K562 (cell line): ENCODE data around the gene NUP62. TPM values are rescaled to one million over a fixed set of nuclear protein-coding genes. Genes with fewer than 3 reads are reported as not detected.

Source experiments
- FUS ChIP-seq: fragments of 200-400 bp; formaldehyde crosslinking; optimal IDR thresholded peaks from 2 replicates; pipeline ENCODE3; 2017; ENCODE audit warnings: low read depth, low read length
- HMG20A ChIP-seq: fragments of 450-650 bp; formaldehyde crosslinking; conservative IDR thresholded peaks from 2 replicates; pipeline ENCODE4 v1.4.0; 2020; ENCODE audit warnings: mild to moderate bottlenecking, mixed read lengths
- KLF1 ChIP-seq: fragments of 450-650 bp; IDR thresholded peaks from 2 replicates; pipeline ENCODE4 v1.6.1; 2016; ENCODE audit warnings: missing genetic modification characterization, missing compliant biosample characterization
- LEF1 ChIP-seq: fragments of 450-650 bp; IDR thresholded peaks from 2 replicates; pipeline ENCODE4 v1.6.1; 2016; ENCODE audit warnings: mild to moderate bottlenecking
- MTA3 ChIP-seq: fragments of 450-650 bp; formaldehyde crosslinking; IDR thresholded peaks from 2 replicates; pipeline ENCODE4 v1.6.1; 2017; ENCODE audit warnings: mild to moderate bottlenecking, borderline replicate concordance
- NRF1 ChIP-seq, 2 experiments: fragments of 450-650 bp; IDR thresholded peaks in 1 of 2; conservative IDR thresholded peaks in 1 of 2; 2 replicates each; pipeline ENCODE4 v1.6.1; 2014; ENCODE audit warnings: mild to moderate bottlenecking in 2 of 2
- PHF8 ChIP-seq: fragments of 200-600 bp; sonication (generic); IDR thresholded peaks from 2 replicates; pipeline ENCODE4 v1.6.1; 2012; ENCODE audit warnings: mixed run types, mild to moderate bottlenecking, inconsistent platforms, low read length, moderate library complexity, borderline replicate concordance
- RERE ChIP-seq: sonication (generic); formaldehyde crosslinking; IDR thresholded peaks from 2 replicates; pipeline ENCODE4 v1.8.0; 2023; ENCODE audit warnings: missing genetic modification reagents, mild to moderate bottlenecking, borderline replicate concordance
- SNRNP70 ChIP-seq: fragments of 200-400 bp; formaldehyde crosslinking; optimal IDR thresholded peaks from 2 replicates; pipeline ENCODE3; 2017; ENCODE audit warnings: low read depth, low read length
- SP2 ChIP-seq: IDR thresholded peaks from 2 replicates; pipeline ENCODE4 v1.6.1; 2011; ENCODE audit warnings: mild to moderate bottlenecking, low read depth, low read length, moderate library complexity; ENCODE audit not compliant: poor library complexity, severe bottlenecking; ENCODE audit errors: extremely low read depth
- TARDBP ChIP-seq: fragments of 450-650 bp; IDR thresholded peaks from 2 replicates; pipeline ENCODE4 v1.6.1; 2016
- TEAD1 ChIP-seq, 2 experiments: fragments of 450-650 bp in 1 of 2; sonication (generic) in 1 of 2; formaldehyde crosslinking; IDR thresholded peaks; 2 replicates each; pipeline versions ENCODE4 v1.4.0 to v1.8.0; 2020 to 2022; ENCODE audit warnings: mild to moderate bottlenecking in 2 of 2, missing genetic modification reagents in 1 of 2
- ZC3H11A ChIP-seq: IDR thresholded peaks from 2 replicates; pipeline ENCODE4 v1.6.1; 2012; ENCODE audit warnings: low read depth, low read length, improper control_type of control experiment
- ZEB2 ChIP-seq: fragments of 450-650 bp; IDR thresholded peaks from 2 replicates; pipeline ENCODE4 v1.6.1; 2016
- ZFX ChIP-seq: sonication (generic); formaldehyde crosslinking; IDR thresholded peaks from 2 replicates; pipeline ENCODE4 v1.8.0; 2022; ENCODE audit warnings: mild to moderate bottlenecking, missing genetic modification reagents, moderate library complexity
- ZNF197 ChIP-seq: fragments of 200-800 bp; sonication (Bioruptor generic); IDR thresholded peaks from 2 replicates; pipeline ENCODE4 v1.6.1; 2016; ENCODE audit warnings: low read depth, missing genetic modification characterization, missing compliant biosample characterization
- ZNF316 ChIP-seq: fragments of 450-650 bp; IDR thresholded peaks from 2 replicates; pipeline ENCODE4 v1.6.1; 2016
- polyA plus RNA-seq, 8 experiments: library from polyadenylated mRNA; depleted of rRNA in 4 of 8; stranded (reverse) in 5 of 8; unstranded in 3 of 8; fragments of >200 nt; fragmentation: Nextera tagmentation in 2 of 8; fragmentation: Illumina TruSeq in 1 of 8; extraction: Ambion mirVana in 2 of 8; extraction: Trizol in 1 of 8; gene quantifications; 2 replicates each; pipeline versions ENCODE4 v1.2.1 to v1.2.3, GENCODE V29; 2011 to 2014; ENCODE audit warnings: inconsistent platforms in 1 of 8, missing spikeins in 1 of 8
- total RNA-seq, 7 experiments: library from RNA; depleted of rRNA in 6 of 7; stranded (reverse); fragments of >200 nt in 6 of 7; fragmentation: Illumina TruSeq in 2 of 7; extraction: Trizol in 2 of 7; gene quantifications; 2 replicates each; pipeline versions ENCODE4 v1.2.1 to v1.2.3, GENCODE V29; 2011 to 2021; ENCODE audit warnings: low replicate concordance in 1 of 7
- TF ChIP-seq, protein P1 (sequence below): fragments of 450-650 bp; formaldehyde crosslinking; IDR thresholded peaks from 2 replicates; pipeline ENCODE4 v1.4.0; 2022; ENCODE audit warnings: mild to moderate bottlenecking, moderate library complexity
- TF ChIP-seq, protein P2 (sequence below): IDR thresholded peaks from 2 replicates; pipeline ENCODE4 v1.6.1; 2014; ENCODE audit warnings: antibody characterized with exemption

NUP62 gene
- total and polyA plus RNA-seq, 9 of the 15 experiments (the other 6 are each of a cell fraction or from before 2014, with no cell fraction given): 16.9 to 109 (median 66.0) TPM

GRCh38 chr19:49866933-49867782 is 62.1 kb downstream of the NUP62 start, which contains the start of gene PNKP (continued):
- TF ChIP-seq, protein P1, sequence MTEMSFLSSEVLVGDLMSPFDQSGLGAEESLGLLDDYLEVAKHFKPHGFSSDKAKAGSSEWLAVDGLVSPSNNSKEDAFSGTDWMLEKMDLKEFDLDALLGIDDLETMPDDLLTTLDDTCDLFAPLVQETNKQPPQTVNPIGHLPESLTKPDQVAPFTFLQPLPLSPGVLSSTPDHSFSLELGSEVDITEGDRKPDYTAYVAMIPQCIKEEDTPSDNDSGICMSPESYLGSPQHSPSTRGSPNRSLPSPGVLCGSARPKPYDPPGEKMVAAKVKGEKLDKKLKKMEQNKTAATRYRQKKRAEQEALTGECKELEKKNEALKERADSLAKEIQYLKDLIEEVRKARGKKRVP (CRISPR knock-in tag): no peak
- TF ChIP-seq, protein P2, sequence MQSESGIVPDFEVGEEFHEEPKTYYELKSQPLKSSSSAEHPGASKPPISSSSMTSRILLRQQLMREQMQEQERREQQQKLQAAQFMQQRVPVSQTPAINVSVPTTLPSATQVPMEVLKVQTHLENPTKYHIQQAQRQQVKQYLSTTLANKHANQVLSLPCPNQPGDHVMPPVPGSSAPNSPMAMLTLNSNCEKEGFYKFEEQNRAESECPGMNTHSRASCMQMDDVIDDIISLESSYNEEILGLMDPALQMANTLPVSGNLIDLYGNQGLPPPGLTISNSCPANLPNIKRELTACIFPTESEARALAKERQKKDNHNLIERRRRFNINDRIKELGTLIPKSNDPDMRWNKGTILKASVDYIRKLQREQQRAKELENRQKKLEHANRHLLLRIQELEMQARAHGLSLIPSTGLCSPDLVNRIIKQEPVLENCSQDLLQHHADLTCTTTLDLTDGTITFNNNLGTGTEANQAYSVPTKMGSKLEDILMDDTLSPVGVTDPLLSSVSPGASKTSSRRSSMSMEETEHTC: peak; percentile 51; the same call in 1 of the 2 replicates
- TF ChIP-seq ZNF316 (peak; percentile 7; the same call in 1 of the 2 replicates), NRF1 (conservative IDR thresholded peaks at IDR 0.05 in 1 of 2, IDR thresholded peaks at IDR 0.05 in 1 of 2) (peak; percentile 76), RERE (CRISPR knock-in tag) (no peak), MTA3 (peak; percentile 76; the same call in 1 of the 2 replicates), TEAD1 (CRISPR knock-in tag; IDR thresholded peaks at IDR 0.05) (peak in 1 of 2 experiments; percentile 60; a peak in 1 of 4 replicates), ZFX (CRISPR knock-in tag) (peak; percentile 46), SNRNP70 (no peak), ZEB2 (peak; percentile 91; the same call in 1 of the 2 replicates), SP2 (peak; percentile 50), KLF1 (tag) (peak; percentile 71; the same call in 1 of the 2 replicates), ZC3H11A (no peak), PHF8 (peak; percentile 87; the same call in 1 of the 2 replicates), TARDBP (0 out of 2 replicates have a peak, but pooled peaks have one; percentile 54), LEF1 (no peak), ZNF197 (CRISPR knock-in tag) (no peak), HMG20A (CRISPR knock-in tag) (no peak), FUS (peak; percentile 30)
